H1 (cell line): ENCODE data around the gene C9orf50. TPM values are rescaled to one million over a fixed set of nuclear protein-coding genes. Genes with fewer than 3 reads are reported as not detected.

Experiments used
- CTCF ChIA-PET: fragments of 300-600 bp; sonication (Branson Sonifier 250); formaldehyde crosslinking; loops from one replicate; lab custom pipeline; 2021; ENCODE audit not compliant: partially characterized antibody; lab: Charles Lee
- POLR2A ChIA-PET: fragments of 300-600 bp; sonication (Branson Sonifier 250); formaldehyde crosslinking; loops from one replicate; lab custom pipeline; 2021; ENCODE audit warnings: inconsistent platforms; ENCODE audit not compliant: partially characterized antibody; lab: Charles Lee
- DNase-seq, 2 experiments: peaks; one replicate each; pipeline versions ENCODE4 v3.0.0 to v3.0.0-alpha.2; 2010 to 2022; ENCODE audit warnings: low spot score in 2 of 2, low read depth in 1 of 2, mixed read lengths in 1 of 2
- FAIRE-seq: peaks from 2 replicates; lab custom pipeline; 2011; peaks lifted over from hg19 to GRCh38; lab: Jason Lieb, UNC
- H2AFZ ChIP-seq: 2 replicates; pipeline ENCODE4 v1.8.1; 2012; ENCODE audit warnings: low read length, inconsistent platforms
- H2AK5ac ChIP-seq: 2 replicates; pipeline ENCODE4 v1.6.1; 2013; ENCODE audit warnings: low read depth, low read length
- H2BK120ac ChIP-seq: replicated peaks from 2 replicates; pipeline ENCODE3; 2013; ENCODE audit warnings: low read depth, low read length, inconsistent platforms
- H2BK12ac ChIP-seq: 2 replicates; pipeline ENCODE4 v1.6.1; 2013; ENCODE audit warnings: low read depth, low read length
- H2BK15ac ChIP-seq: 2 replicates; pipeline ENCODE4 v1.6.1; 2013; ENCODE audit warnings: low read length
- H2BK20ac ChIP-seq: 2 replicates; pipeline ENCODE4 v1.6.1; 2013; ENCODE audit warnings: low read length
- H2BK5ac ChIP-seq: 2 replicates; pipeline ENCODE4 v1.6.1; 2013; ENCODE audit warnings: low read depth, low read length
- H3K14ac ChIP-seq: 2 replicates; pipeline ENCODE4 v1.6.1; 2013; ENCODE audit warnings: inconsistent platforms; ENCODE audit not compliant: insufficient read length
- H3K18ac ChIP-seq: 2 replicates; pipeline ENCODE4 v1.6.1; 2013; ENCODE audit warnings: low read length; ENCODE audit errors: extremely low read depth
- H3K23ac ChIP-seq: 2 replicates; pipeline ENCODE4 v1.6.1; 2013; ENCODE audit warnings: inconsistent platforms; ENCODE audit not compliant: insufficient read length
- H3K23me2 ChIP-seq: 2 replicates; pipeline ENCODE4 v1.6.1; 2013; ENCODE audit warnings: low read depth, low read length
- H3K27ac ChIP-seq: 2 replicates; pipeline ENCODE4 v1.6.1; 2011; ENCODE audit warnings: low read depth, low read length, inconsistent platforms
- H3K27me3 ChIP-seq, 4 experiments: replicated peaks in 1 of 4; 1 replicate in 1 of 4; 2 replicates in 3 of 4; pipeline versions ENCODE4 v1.6.1 to v1.8.1; 2011 to 2013; ENCODE audit warnings: low read length in 3 of 4, mild to moderate bottlenecking in 3 of 4, inconsistent platforms in 2 of 4, mixed read lengths in 2 of 4, moderate library complexity in 1 of 4; ENCODE audit not compliant: control insufficient read depth in 3 of 4, insufficient read depth in 3 of 4; ENCODE audit errors: extremely low read depth in 1 of 4
- H3K36me3 ChIP-seq, 4 experiments: 2 replicates each; pipeline versions ENCODE4 v1.6.1 to v1.8.1; 2011 to 2013; ENCODE audit warnings: mild to moderate bottlenecking in 4 of 4, low read length in 3 of 4, moderate library complexity in 2 of 4, control low read depth in 1 of 4, inconsistent platforms in 1 of 4; ENCODE audit not compliant: insufficient read depth in 4 of 4, control insufficient read depth in 2 of 4
- H3K4ac ChIP-seq: replicated peaks from 2 replicates; pipeline ENCODE3; 2013; ENCODE audit warnings: low read length, low read depth, mixed read lengths, inconsistent platforms; ENCODE audit not compliant: insufficient read length
- H3K4me1 ChIP-seq, 4 experiments: replicated peaks in 1 of 4; 1 replicate in 1 of 4; 2 replicates in 3 of 4; pipeline versions ENCODE4 v1.6.1 to v1.8.1; 2011 to 2013; ENCODE audit warnings: low read length in 3 of 4, inconsistent platforms in 2 of 4, mixed read lengths in 1 of 4; ENCODE audit not compliant: insufficient read depth in 4 of 4, control insufficient read depth in 3 of 4
- H3K4me2 ChIP-seq, 2 experiments: 2 replicates each; pipeline versions ENCODE4 v1.6.1 to v1.8.1; 2011 to 2013; ENCODE audit warnings: low read depth in 2 of 2, low read length in 2 of 2, control low read depth in 1 of 2, inconsistent platforms in 1 of 2, mild to moderate bottlenecking in 1 of 2; ENCODE audit not compliant: insufficient read depth in 1 of 2
- H3K4me3 ChIP-seq, 4 experiments: fragments of 200-600, 300-600 bp in 1 of 4; sonication (generic), shearing (Covaris generic), sonication (Bioruptor Twin) in 1 of 4; 2 replicates each; pipeline versions ENCODE4 v1.5.1 to v1.8.1; 2011 to 2016; ENCODE audit warnings: low read length in 4 of 4, low read depth in 3 of 4, control low read depth in 2 of 4, inconsistent platforms in 2 of 4, mild to moderate bottlenecking in 2 of 4, mixed read lengths in 1 of 4, moderate library complexity in 1 of 4; ENCODE audit not compliant: insufficient read depth in 2 of 4; ENCODE audit errors: extremely low read depth in 1 of 4
- H3K56ac ChIP-seq: replicated peaks from 2 replicates; pipeline ENCODE3; 2013; ENCODE audit warnings: low read depth, mild to moderate bottlenecking, mixed read lengths, low read length, inconsistent platforms; ENCODE audit not compliant: insufficient read length
- H3K79me1 ChIP-seq: 2 replicates; pipeline ENCODE4 v1.6.1; 2013; ENCODE audit warnings: low read depth, low read length, control low read depth
- H3K79me2 ChIP-seq, 2 experiments: 2 replicates each; pipeline versions ENCODE4 v1.6.1 to v1.8.1; 2012 to 2013; ENCODE audit warnings: low read length in 2 of 2, mild to moderate bottlenecking in 2 of 2, inconsistent platforms in 1 of 2; ENCODE audit not compliant: insufficient read depth in 2 of 2, control insufficient read depth in 1 of 2
- H3K9ac ChIP-seq, 4 experiments: replicated peaks in 1 of 4; 1 replicate in 1 of 4; 2 replicates in 3 of 4; pipeline versions ENCODE4 v1.6.1 to v1.8.1; 2011 to 2013; ENCODE audit warnings: low read depth in 3 of 4, low read length in 3 of 4, control low read depth in 2 of 4, mild to moderate bottlenecking in 2 of 4, moderate library complexity in 2 of 4, inconsistent platforms in 1 of 4; ENCODE audit errors: extremely low read depth in 1 of 4
- H3K9me3 ChIP-seq, 2 experiments: 2 replicates each; pipeline versions ENCODE4 v1.6.1 to v1.8.1; 2012 to 2013; ENCODE audit warnings: mild to moderate bottlenecking in 2 of 2, moderate library complexity in 2 of 2, control low read depth in 1 of 2, inconsistent platforms in 1 of 2, low read depth in 1 of 2, low read length in 1 of 2, mixed read lengths in 1 of 2; ENCODE audit not compliant: insufficient read depth in 2 of 2
- H4K20me1 ChIP-seq, 2 experiments: replicated peaks in 1 of 2; 2 replicates each; pipeline versions ENCODE3 to v1.8.1; 2011 to 2013; ENCODE audit warnings: inconsistent platforms in 2 of 2, low read length in 2 of 2, mild to moderate bottlenecking in 1 of 2; ENCODE audit not compliant: insufficient read depth in 2 of 2, control insufficient read depth in 1 of 2
- H4K5ac ChIP-seq: 2 replicates; pipeline ENCODE4 v1.6.1; 2013; ENCODE audit warnings: low read length, low read depth, mixed read lengths, inconsistent platforms; ENCODE audit not compliant: insufficient read length
- H4K8ac ChIP-seq: 2 replicates; pipeline ENCODE4 v1.8.0; 2013; ENCODE audit warnings: mild to moderate bottlenecking, moderate library complexity, low read length, inconsistent platforms; ENCODE audit not compliant: insufficient read depth; ENCODE audit errors: extremely low read depth
- H4K91ac ChIP-seq: replicated peaks from 2 replicates; pipeline ENCODE3; 2013; ENCODE audit warnings: low read length, mixed read lengths, inconsistent platforms; ENCODE audit not compliant: insufficient read length
- CBX8 ChIP-seq: fragments of 300-800, 300-1000 bp; sonication (generic); IDR thresholded peaks from 2 replicates; pipeline ENCODE4 v1.7.1; 2016; ENCODE audit warnings: low read depth, low read length, borderline replicate concordance
- EP300 ChIP-seq, 2 experiments: IDR thresholded peaks; 1 replicate in 1 of 2; 2 replicates in 1 of 2; pipeline ENCODE4 v1.6.1; 2011 to 2012; ENCODE audit warnings: low read depth in 2 of 2, low read length in 2 of 2, mild to moderate bottlenecking in 2 of 2, borderline replicate concordance in 1 of 2, inconsistent platforms in 1 of 2, moderate library complexity in 1 of 2
- NANOG ChIP-seq: IDR thresholded peaks from 2 replicates; pipeline ENCODE4 v1.6.1; 2011; ENCODE audit warnings: low read length, low read depth, mild to moderate bottlenecking, inconsistent platforms; ENCODE audit not compliant: insufficient read depth, poor library complexity, severe bottlenecking
- SIRT6 ChIP-seq: IDR thresholded peaks from one replicate; pipeline ENCODE4 v1.7.1; 2012; ENCODE audit warnings: low read length, inconsistent platforms
- USF2 ChIP-seq: IDR thresholded peaks from 2 replicates; pipeline ENCODE4 v1.6.1; 2011; ENCODE audit warnings: low read length, improper control_type of control experiment
- YY1 ChIP-seq: IDR thresholded peaks from 2 replicates; pipeline ENCODE4 v1.6.1; 2011; ENCODE audit warnings: low read depth, mild to moderate bottlenecking, low read length
- WGBS, 2 experiments: shearing (Covaris generic) in 1 of 2; methylation state at CpG; one replicate each; pipeline versions ENCODE4 v1.1.6 to v1.1.7; 2013 to 2015; ENCODE audit warnings: low lambda C conversion rate in 2 of 2, mixed read lengths in 2 of 2, inconsistent platforms in 1 of 2, low coverage in 1 of 2, missing lambda C conversion rate in 1 of 2; ENCODE audit not compliant: insufficient replicate concordance in 2 of 2, insufficient coverage in 1 of 2, insufficient read length in 1 of 2; ENCODE audit errors: extremely low coverage in 1 of 2, missing lambda C conversion rate in 1 of 2; 5-methylcytosine and 5-hydroxymethylcytosine counted together
- polyA plus RNA-seq, 7 experiments: library from polyadenylated mRNA; depleted of rRNA in 3 of 7; stranded (reverse) in 5 of 7; unstranded in 2 of 7; fragments of >200 nt in 5 of 7; fragments of 200-250 nt in 2 of 7; gene quantifications; 1 replicate in 5 of 7; 2 replicates in 1 of 7; 4 replicates in 1 of 7; pipeline versions ENCODE4 v1.2.1 to v1.2.3, GENCODE V29; 2011 to 2013; ENCODE audit warnings: missing spikeins in 2 of 7, mixed read lengths in 2 of 7
- total RNA-seq: library from RNA; stranded (reverse); fragmentation: NEBNext Ultra II Directional; extraction: Animal tissue kit (Norgen Biotek cat#: 25700); gene quantifications from 2 replicates; pipeline ENCODE4 v1.2.1, GENCODE V29; 2021

The C9orf50 gene
- total and polyA plus RNA-seq, 2 of the 8 experiments (the other 6 are each of a cell fraction or from before 2014, with no cell fraction given), result not detected

DNA sequence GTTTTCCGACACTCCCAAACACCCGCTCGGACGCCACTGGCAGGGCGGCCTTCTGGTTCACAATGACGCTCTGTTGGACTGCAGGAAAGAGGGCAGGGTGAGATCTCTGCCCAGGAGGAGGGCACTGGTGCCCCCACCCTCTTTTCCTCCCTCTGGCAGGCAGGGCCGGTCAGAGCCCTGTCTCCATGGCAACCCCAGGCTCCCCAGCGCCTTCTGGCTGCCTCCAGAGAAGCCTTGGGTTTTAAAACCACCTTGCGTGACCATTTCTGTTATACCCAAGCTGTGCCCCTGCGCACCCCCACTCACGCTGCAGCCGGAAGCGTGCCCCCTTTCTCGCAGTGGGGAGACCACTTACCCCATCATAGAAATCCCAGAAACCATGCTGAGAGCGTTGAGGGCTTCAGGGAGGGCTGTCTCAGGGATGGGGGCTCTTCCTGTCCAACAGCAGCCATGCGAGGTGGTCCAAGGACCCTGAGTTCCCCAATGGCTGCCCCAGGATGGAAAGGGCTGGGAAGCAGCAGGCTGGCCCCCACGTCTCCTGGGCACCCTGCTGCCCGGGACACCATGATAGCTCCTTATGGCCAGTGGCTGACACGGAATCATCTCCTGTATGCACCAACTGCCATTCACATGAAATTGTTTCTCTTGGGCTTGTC, 7.3 kb downstream of the C9orf50 start:
- H3K23ac ChIP-seq, result no peak overlapping the region
- no peaks in the 10 kb centered on the region for H3K9me3 ChIP-seq
- no peak overlapping the region for H3K4me2 ChIP-seq
- WGBS, 2 experiments, result 79% methylated on average over 19 of the region's 19 CpGs; no CpG with 5 or more reads in 1 of the 2 experiments
- POLR2A ChIA-PET, result interaction anchor here (1.0 to 1.4 kb wide), 4 partner anchors 154 to 471 kb away, joined by 3 to 4 read pairs (median 3); partner anchors contain the start of gene IER5L
- H4K8ac ChIP-seq, result no peak overlapping the region; the same call in none of the 2 replicates
- FAIRE-seq (no peak), DNase-seq (no peak)
- no peak overlapping the region for H2BK20ac ChIP-seq
- H3K4me1 ChIP-seq, result peaks cover 0 to 16% (median 7%) of the 10 kb centered on the region in 4 experiments; a peak in 6 of 7 replicates
- no peak overlapping the region for H3K14ac ChIP-seq
- H2BK15ac ChIP-seq, result no peak overlapping the region
- H2BK5ac ChIP-seq, result no peak overlapping the region
- peaks cover 0 to 8% (median 6%) of the 10 kb centered on the region in 4 experiments; a peak in 6 of 7 replicates for H3K27me3 ChIP-seq
- no peaks in the 10 kb centered on the region for H3K36me3 ChIP-seq
- H2AK5ac ChIP-seq, result no peak overlapping the region
- no peak overlapping the region for H4K91ac ChIP-seq
- H2AFZ ChIP-seq, result no peak overlapping the region
- H3K4me3 ChIP-seq, result no peak overlapping the region
- no peaks in the 10 kb centered on the region for H3K79me1 ChIP-seq
- H3K56ac ChIP-seq, result no peak overlapping the region
- no peaks in the 10 kb centered on the region for H3K79me2 ChIP-seq
- CTCF ChIA-PET, result interaction anchor here (0.7 to 6.2 kb wide), 19 partner anchors 9 to 510 kb away, joined by 3 to 71 read pairs (median 4); partner anchors contain the start of genes C9orf50 and NTMT1
- no peak overlapping the region for H4K5ac ChIP-seq
- no peak overlapping the region for H3K4ac ChIP-seq
- no peak overlapping the region for H3K18ac ChIP-seq
- no peaks in the 10 kb centered on the region for H4K20me1 ChIP-seq
- no peak overlapping the region for H2BK120ac ChIP-seq
- H3K27ac ChIP-seq, result no peak overlapping the region
- H2BK12ac ChIP-seq, result no peak overlapping the region
- H3K9ac ChIP-seq, result no peak overlapping the region
- TF ChIP-seq EP300 (IDR thresholded peaks at IDR 0.05; ENCODE audit: borderline replicate concordance in 1 of 2, low read depth in 2 of 2, low read length in 2 of 2) (no peak), YY1 (no peak), NANOG (no peak), CBX8 (no peak), SIRT6 (no peak), USF2 (no peak)
- peaks cover 12% of the 10 kb centered on the region; the same call in 1 of the 2 replicates for H3K23me2 ChIP-seq
